Psoas muscle (tissue), 8 donors: ENCODE measurements around the gene PRSS50. TPM values are rescaled to one million over a fixed set of nuclear protein-coding genes. Genes with fewer than 3 reads are reported as not detected.

ENCODE experiments used
- ATAC-seq, 4 donors: fragments of 200-7000 bp; cut with Tn5 transposase; one replicate each; pipeline ENCODE4 v1.9.1; 2020; ENCODE audit warnings: moderate library complexity in 3 of 4, mild to moderate bottlenecking in 2 of 4
- DNase-seq, 2 donors: peaks; one replicate each; pipeline ENCODE4 v3.0.0-alpha.2; 2020
- H3K27ac ChIP-seq: fragments of 200-600 bp; one replicate; pipeline ENCODE4 v1.8.0; 2022
- H3K27me3 ChIP-seq, 3 donors: fragments of 200-600 bp in 1 of 3; one replicate each; pipeline versions ENCODE4 v1.6.1 to v1.8.0; 2013 to 2022; ENCODE audit warnings: low read length in 2 of 3, mild to moderate bottlenecking in 2 of 3, moderate library complexity in 1 of 3; ENCODE audit not compliant: insufficient read depth in 3 of 3
- H3K36me3 ChIP-seq, 2 donors: fragments of 200-600 bp in 1 of 2; one replicate each; pipeline versions ENCODE4 v1.6.1 to v1.8.0; 2013 to 2022; ENCODE audit warnings: low read depth in 1 of 2, mild to moderate bottlenecking in 1 of 2, moderate library complexity in 1 of 2; ENCODE audit not compliant: insufficient read depth in 1 of 2
- H3K4me1 ChIP-seq: fragments of 200-600 bp; one replicate; pipeline ENCODE4 v1.8.0; 2022
- H3K4me3 ChIP-seq: fragments of 200-600 bp; one replicate; pipeline ENCODE4 v1.8.0; 2022; ENCODE audit warnings: mild to moderate bottlenecking
- H3K9me3 ChIP-seq: fragments of 200-600 bp; one replicate; pipeline ENCODE4 v1.8.0; 2022
- CTCF ChIP-seq: fragments of 200-600 bp; IDR thresholded peaks from one replicate; pipeline ENCODE4 v1.8.0; 2022; ENCODE audit warnings: antibody characterized with exemption
- WGBS, 3 donors: extraction: QIAGEN DNeasy Blood & Tissue Kit; methylation state at CpG; one replicate each; pipeline versions ENCODE4 v1.1.6 to v1.1.7; 2013; 5-methylcytosine and 5-hydroxymethylcytosine counted together
- intact Hi-C, 2 donors: fragments of 100-400 bp; cut with DNase I; formaldehyde crosslinking; loops; one replicate each; pipeline versions ENCODE4 v1.11.0 to v1.14.2; 2022
- polyA plus RNA-seq, 3 donors: library from polyadenylated mRNA; stranded (reverse); fragments of 200-250 nt; gene quantifications; one replicate each; pipeline ENCODE4 v1.2.3, GENCODE V29; 2013
- total RNA-seq, 4 donors: library from RNA; stranded (reverse); fragmentation: NEBNext Ultra II Directional in 2 of 4; extraction: Animal tissue kit (Norgen Biotek cat#: 25700) in 2 of 4; gene quantifications; one replicate each; pipeline versions ENCODE4 v1.2.1 to v1.2.4, GENCODE V29; 2021 to 2023
- donor health status: healthy with polysubstance abuse.
- donor health status: DM: no; HTN: no; CAD: no; lungs with moderate emphysema.
- donor health status: Bipolar disorder and iron deficiency.
- donor health status: healthy.
- donor health status: DM: yes; HTN: yes; CAD: no.
- donor health status: DM: no; HTN: no; CAD: no.
- donor health status: DM: no; HTN: no; CAD: no.
- donor health status: DM: yes; HTN: yes; CAD: no.

Gene PRSS50
- total and polyA plus RNA-seq, 7 donors = 0.01 to 0.34 (median 0.14) TPM; not detected in 1

- Histone ChIP-seq H3K27ac (no peak overlapping the region), H3K4me1 (peaks cover 17% of the 10 kb centered on the region), H3K4me3 (no peak overlapping the region), H3K9me3 (no peaks in the 10 kb centered on the region), H3K27me3 (no peaks in the 10 kb centered on the region), H3K36me3 (peaks cover 0 to 8% of the 10 kb centered on the region in 2 donors)
- DNase-seq (peak in 1 of 2 donors; percentile 31), ATAC-seq (no peak)
- whole genome bisulfite sequencing, 3 donors = 83 to 91% (median 87%) methylated on average over 13 of the region's 13 CpGs
- intact Hi-C loops = no loop called here
- no peak for TF ChIP-seq CTCF
These were observed 5.2 kb downstream of the PRSS50 start for GRCh38 chr3:46712191-46713049.

GRCh38 chr3:46711760-46712159, 5.9 kb downstream of the PRSS50 start:
- Histone ChIP-seq H3K9me3 (no peaks in the 10 kb centered on the region), H3K36me3 (peaks cover 0 to 8% of the 10 kb centered on the region in 2 donors), H3K4me3 (no peak overlapping the region), H3K27me3 (no peaks in the 10 kb centered on the region), H3K27ac (no peak overlapping the region), H3K4me1 (peaks cover 17% of the 10 kb centered on the region)
- WGBS, 3 donors = 75 to 81% (median 76%) methylated on average over 7 of the region's 7 CpGs
- no peak for ATAC-seq
- peak in 1 of 2 donors; percentile 19 for DNase-seq
- TF ChIP-seq CTCF = no peak
- intact Hi-C loops = no loop called here

- no peaks in the 10 kb centered on the region for H3K9me3 ChIP-seq
- H3K4me1 ChIP-seq = peaks cover 17% of the 10 kb centered on the region
- no peak overlapping the region for H3K4me3 ChIP-seq
- DNase-seq = no peak
- no peak for TF ChIP-seq CTCF
- 90 to 91% (median 91%) methylated on average over 2 of the region's 2 CpGs for WGBS, 3 donors
- no peaks in the 10 kb centered on the region for H3K27me3 ChIP-seq
- intact Hi-C loops = no loop called here
- peaks cover 0 to 8% of the 10 kb centered on the region in 2 donors for H3K36me3 ChIP-seq
- H3K27ac ChIP-seq = no peak overlapping the region
- peak in 3 of 4 donors; percentile 25 to 41 (median 29) for ATAC-seq
These were observed 6.4 kb downstream of the PRSS50 start for GRCh38 chr3:46711305-46711704.

GRCh38 chr3:46710671-46711295, 6.9 kb downstream of the PRSS50 start:
- ATAC-seq = no peak
- Histone ChIP-seq H3K4me3 (no peak overlapping the region), H3K27ac (no peak overlapping the region), H3K27me3 (no peaks in the 10 kb centered on the region), H3K36me3 (peaks cover 0 to 8% of the 10 kb centered on the region in 2 donors), H3K9me3 (no peaks in the 10 kb centered on the region), H3K4me1 (peaks cover 17% of the 10 kb centered on the region)
- intact Hi-C loops = no loop called here
- 83 to 88% (median 83%) methylated on average over 6 of the region's 6 CpGs for WGBS, 3 donors
- DNase-seq = peak in 1 of 2 donors; percentile 29
- no peak for TF ChIP-seq CTCF
